Measurements from ENCODE around the gene ARFIP1.
A peak's percentile ranks its signal among the peaks of the same experiment; 100 is the strongest.
"Not testable (repeated sequence)": the region's sequence is repeated elsewhere in the genome, so short reads cannot be mapped to it uniquely, and the experiment has no call there.

Gene ARFIP1

DNA sequence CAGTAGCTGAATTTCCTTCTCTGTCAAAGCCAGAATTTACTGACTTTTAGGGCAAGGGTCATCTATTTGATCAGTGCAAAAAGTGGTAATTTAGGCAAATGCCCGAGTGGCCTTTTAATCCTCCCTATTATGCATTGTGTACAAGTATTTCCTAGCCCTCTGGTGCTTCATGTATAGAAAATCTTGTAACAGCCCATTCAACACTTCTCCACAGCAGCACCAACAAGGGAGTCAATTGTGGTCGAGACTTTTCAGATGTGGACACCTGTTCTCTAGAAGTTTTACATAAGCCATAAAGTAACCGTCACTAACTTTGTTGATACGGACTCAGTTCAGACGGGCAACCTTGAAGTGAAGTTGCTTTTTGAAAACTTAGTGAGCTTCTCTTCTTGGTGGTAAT is 105.4 kb downstream of the ARFIP1 start:
- no peak overlapping the region for H3K27ac ChIP-seq
- DNase-seq (ENCODE audit: low read depth, low spot score): no peak

- DNase-seq (ENCODE audit: low read depth, low spot score): no peak
- no peak overlapping the region for H3K27ac ChIP-seq
Observed at GRCh38 chr4:152886201-152886600, 106.4 kb downstream of the ARFIP1 start.

GRCh38 chr4:152887981-152888380 is 108.2 kb downstream of the ARFIP1 start:
- H3K27ac ChIP-seq: no peak overlapping the region
- DNase-seq (ENCODE audit: low read depth, low spot score): no peak

- no peak for DNase-seq (ENCODE audit: low read depth, low spot score)
- H3K27ac ChIP-seq: no peak overlapping the region
Observed at GRCh38 chr4:152892974-152893373, 113.2 kb downstream of the ARFIP1 start.

GRCh38 chr4:152894673-152895072 is 114.9 kb downstream of the ARFIP1 start:
- DNase-seq (ENCODE audit: low read depth, low spot score): peak; percentile 5
- peak overlapping the region; percentile 10 for H3K27ac ChIP-seq

GRCh38 chr4:152896811-152897210 is 117.1 kb downstream of the ARFIP1 start:
- DNase-seq (ENCODE audit: low read depth, low spot score): no peak
- H3K27ac ChIP-seq: no peak overlapping the region

DNA sequence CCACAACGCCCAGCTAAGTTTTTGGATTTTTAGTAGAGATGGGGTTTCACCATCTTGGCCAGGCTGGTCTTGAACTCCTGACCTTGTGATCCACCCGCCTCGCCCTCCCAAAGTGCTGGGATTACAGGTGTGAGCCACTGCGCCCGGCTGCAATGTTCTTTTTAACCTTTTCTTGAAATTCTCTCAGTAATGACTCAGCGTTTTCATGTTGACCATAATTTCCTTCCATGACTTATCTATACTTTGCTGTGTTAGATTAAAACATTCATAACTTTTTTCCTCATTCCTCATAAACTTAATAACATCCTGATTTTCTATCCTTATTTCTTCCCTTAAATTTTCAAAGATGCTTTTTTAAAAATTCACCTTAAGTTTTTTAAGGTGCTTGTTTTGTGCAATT is 118.4 kb downstream of the ARFIP1 start:
- not testable (repeated sequence) for DNase-seq (ENCODE audit: low read depth, low spot score); H3K27ac ChIP-seq

DNA sequence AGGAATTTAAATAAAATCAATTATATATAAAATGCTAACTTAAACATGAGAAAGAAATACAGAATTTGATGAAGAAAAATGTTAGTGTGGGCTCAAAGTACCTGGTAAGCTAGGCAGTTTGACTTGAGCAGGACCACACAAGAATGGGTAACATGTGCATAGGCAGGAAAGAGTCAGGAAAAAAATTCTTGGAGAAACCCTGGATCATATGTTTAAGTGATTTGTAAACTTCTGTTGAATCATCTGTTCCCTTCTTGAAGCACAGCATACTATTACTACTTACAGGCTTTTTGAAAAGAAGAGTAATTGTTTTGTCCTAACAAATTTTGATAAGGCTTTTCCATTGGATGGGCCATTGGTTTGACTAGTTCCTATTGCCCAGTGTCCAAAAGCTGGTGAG is 118.9 kb downstream of the ARFIP1 start:
- no peak for DNase-seq (ENCODE audit: low read depth, low spot score)
- no peak overlapping the region for H3K27ac ChIP-seq

DNA sequence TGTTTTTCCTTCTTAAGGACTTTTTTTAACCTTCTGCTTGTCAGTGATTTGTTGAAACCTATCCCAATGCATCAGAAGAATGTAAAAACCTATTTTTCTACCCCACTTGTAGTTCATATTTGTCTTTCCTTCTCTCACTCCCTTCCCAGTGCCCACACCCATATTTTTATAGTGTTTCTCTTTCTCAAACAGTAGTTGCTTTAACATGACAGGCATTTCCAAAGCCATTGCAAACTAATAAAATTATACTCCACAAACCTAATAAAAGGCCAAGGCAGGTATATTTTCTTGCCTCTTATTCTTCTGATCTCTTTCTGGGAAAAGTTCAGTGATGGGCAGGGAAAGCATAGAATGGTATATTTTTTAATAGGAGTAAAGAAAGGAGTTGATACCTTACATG is 120.6 kb downstream of the ARFIP1 start:
- DNase-seq (ENCODE audit: low read depth, low spot score): no peak
- H3K27ac ChIP-seq: no peak overlapping the region

GRCh38 chr4:152901205-152901604 is 121.5 kb downstream of the ARFIP1 start:
- H3K27ac ChIP-seq: no peak overlapping the region
- no peak for DNase-seq (ENCODE audit: low read depth, low spot score)

DNA sequence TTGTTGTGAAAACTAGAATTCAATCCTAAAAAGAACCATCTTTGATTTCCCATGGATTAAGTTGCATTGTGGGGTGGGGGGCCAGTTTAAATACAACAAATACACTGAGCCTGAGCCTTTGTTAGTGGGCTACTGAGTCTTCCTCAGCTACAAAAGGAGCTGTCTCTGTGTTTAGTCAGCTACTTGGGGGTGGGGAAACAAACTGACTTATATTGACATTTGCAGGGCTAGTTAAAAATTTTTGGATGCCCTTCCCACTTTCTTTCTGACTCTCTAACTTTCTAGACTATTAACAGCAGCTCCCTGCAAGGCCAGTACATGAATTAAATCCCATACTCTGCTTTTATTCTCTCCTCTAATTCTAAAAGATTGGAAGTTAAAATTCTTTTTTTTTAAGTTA is 123.9 kb downstream of the ARFIP1 start:
- H3K27ac ChIP-seq: no peak overlapping the region
- DNase-seq (ENCODE audit: low read depth, low spot score): no peak

GRCh38 chr4:152909901-152910300 is 130.1 kb downstream of the ARFIP1 start:
- no peak for DNase-seq (ENCODE audit: low read depth, low spot score)
- H3K27ac ChIP-seq: no peak overlapping the region

DNA sequence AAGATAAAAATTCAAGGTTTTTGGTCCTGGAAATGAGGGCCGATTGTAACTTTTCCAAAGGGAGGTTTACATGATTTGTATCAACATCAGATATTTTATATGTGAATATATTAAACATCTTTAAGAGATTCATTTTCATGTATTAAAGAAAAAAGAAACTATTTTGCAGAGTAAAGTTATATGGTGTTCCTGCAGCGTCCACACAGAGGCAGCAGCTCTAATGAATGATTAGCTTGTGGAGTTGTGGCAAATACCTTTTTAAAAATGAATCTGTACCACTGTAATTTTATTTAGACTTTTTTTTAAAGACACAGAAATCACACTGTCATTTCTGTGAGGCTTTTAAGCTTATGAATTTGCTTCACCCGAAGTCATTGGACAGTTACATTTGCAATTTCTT is 130.8 kb downstream of the ARFIP1 start:
- DNase-seq (ENCODE audit: low read depth, low spot score): no peak
- no peak overlapping the region for H3K27ac ChIP-seq

- DNase-seq (ENCODE audit: low read depth, low spot score): no peak
- no peak overlapping the region for H3K27ac ChIP-seq
Observed at GRCh38 chr4:152917543-152918395, 138.0 kb downstream of the ARFIP1 start.

DNA sequence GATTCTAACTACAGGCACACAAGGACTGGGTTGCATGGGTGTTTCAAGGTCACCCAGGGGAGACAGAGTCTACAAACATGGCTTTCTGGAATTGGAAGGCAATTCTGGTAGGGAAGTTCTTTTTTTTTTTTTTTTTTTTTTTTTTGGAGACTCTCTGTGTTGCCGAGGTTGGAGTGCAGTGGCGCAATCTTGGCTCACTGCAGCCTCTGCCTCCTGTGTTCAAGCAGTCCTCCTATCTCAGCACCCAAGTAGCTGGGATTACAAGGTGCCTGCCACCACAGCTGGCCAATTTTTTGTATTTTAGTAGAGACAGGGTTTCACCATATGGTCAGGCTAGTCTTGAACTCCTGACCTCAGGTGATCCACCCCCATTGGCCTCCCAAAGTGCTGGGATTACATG is 140.1 kb downstream of the ARFIP1 start:
- no peak overlapping the region for H3K27ac ChIP-seq
- DNase-seq (ENCODE audit: low read depth, low spot score): no peak

GRCh38 chr4:152920768-152921167 is 141.0 kb downstream of the ARFIP1 start:
- no peak overlapping the region for H3K27ac ChIP-seq
- no peak for DNase-seq (ENCODE audit: low read depth, low spot score)

- no peak overlapping the region for H3K27ac ChIP-seq
- DNase-seq (ENCODE audit: low read depth, low spot score): no peak
Observed at GRCh38 chr4:152921284-152921683, 141.5 kb downstream of the ARFIP1 start.

- no peak overlapping the region for H3K27ac ChIP-seq
- no peak for DNase-seq (ENCODE audit: low read depth, low spot score)
Observed at GRCh38 chr4:152925851-152926250, 146.1 kb downstream of the ARFIP1 start.

GRCh38 chr4:152926959-152927358 is 147.2 kb downstream of the ARFIP1 start:
- no peak for DNase-seq (ENCODE audit: low read depth, low spot score)
- H3K27ac ChIP-seq: no peak overlapping the region

DNA sequence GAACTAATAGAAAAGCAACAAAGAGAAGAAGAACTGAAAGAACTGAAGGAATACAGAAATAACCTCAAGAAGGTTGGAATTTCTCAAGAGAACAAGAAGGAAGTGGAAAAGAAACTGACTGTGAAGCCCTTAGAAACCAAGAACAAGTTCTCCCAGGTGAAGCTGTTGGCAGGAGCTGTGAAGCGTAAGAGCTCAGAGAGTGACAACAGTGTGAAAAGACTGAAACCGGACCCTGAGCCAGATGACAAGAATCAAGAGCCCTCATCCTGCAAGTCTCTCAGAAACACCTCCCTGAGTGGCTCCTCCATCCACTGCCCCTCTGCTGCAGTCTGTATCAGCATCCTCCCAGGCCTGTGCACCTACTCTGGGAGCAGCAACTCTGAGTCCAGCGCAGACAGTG is 148.0 kb downstream of the ARFIP1 start:
- H3K27ac ChIP-seq: no peak overlapping the region
- DNase-seq (ENCODE audit: low read depth, low spot score): no peak

GRCh38 chr4:152928286-152928685 is 148.5 kb downstream of the ARFIP1 start:
- no peak overlapping the region for H3K27ac ChIP-seq
- DNase-seq (ENCODE audit: low read depth, low spot score): no peak

DNA sequence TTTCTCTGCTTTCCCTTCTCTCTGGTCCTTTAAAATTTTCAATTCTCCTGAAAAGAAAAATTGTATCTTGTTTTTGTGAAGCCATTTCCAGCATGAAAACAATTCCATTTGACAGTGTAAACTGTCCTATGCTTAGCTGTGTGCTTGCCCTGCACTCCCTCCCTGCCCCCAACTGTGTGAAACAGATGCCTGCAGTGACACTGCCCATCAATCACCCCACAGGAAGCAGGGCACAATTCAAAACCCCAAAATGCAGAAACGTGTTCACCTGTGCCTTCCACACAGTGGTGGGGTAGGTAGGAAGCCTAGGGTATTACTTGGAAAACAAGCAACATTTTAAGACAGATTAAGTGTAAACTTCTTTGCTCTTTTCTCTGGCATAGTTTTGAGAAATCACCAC is 150.1 kb downstream of the ARFIP1 start:
- H3K27ac ChIP-seq: no peak overlapping the region
- no peak for DNase-seq (ENCODE audit: low read depth, low spot score)
